ENCODE results near the gene SLCO4A1.

SLCO4A1 gene

GRCh38 chr20:62605236-62605943 is 36.9 kb upstream of the SLCO4A1 start:
- Histone ChIP-seq H3K9me3 (ENCODE audit: control insufficient read depth, insufficient read depth, low read length) (peaks cover 2% of the 10 kb centered on the region; the same call in 1 of the 2 replicates), H3K4me2 (ENCODE audit: low read length) (peak overlapping the region; percentile 90), H3K4me1 (ENCODE audit: control insufficient read depth, low read length) (peaks cover 82% of the 10 kb centered on the region), H3K36me3 (ENCODE audit: control insufficient read depth, low read length) (no peaks in the 10 kb centered on the region), H3K79me2 (ENCODE audit: control insufficient read depth, low read length) (no peaks in the 10 kb centered on the region), H3K9me2 (replicated peaks; ENCODE audit: control insufficient read depth, low read length) (no peaks in the 10 kb centered on the region), H3K27ac (ENCODE audit: low read depth, low read length) (peak overlapping the region; percentile 96), H3F3A (ENCODE audit: control insufficient read depth, insufficient read depth) (peaks cover 33% of the 10 kb centered on the region), H4K20me1 (ENCODE audit: control insufficient read depth, insufficient read depth, low read depth, low read length) (no peaks in the 10 kb centered on the region), H3K27me3 (ENCODE audit: control insufficient read depth, low read length) (no peaks in the 10 kb centered on the region), H3K4me3 (ENCODE audit: low read length) (peak overlapping the region; percentile 70)
- TF ChIP-seq EZH2phosphoT487 (IDR thresholded peaks at IDR 0.05; ENCODE audit: borderline replicate concordance, low read length) = no peak

- TF ChIP-seq CTCF (IDR thresholded peaks at IDR 0.05; ENCODE audit: low read depth, low read length, poor library complexity, severe bottlenecking) (no peak), EZH2phosphoT487 (IDR thresholded peaks at IDR 0.05; ENCODE audit: borderline replicate concordance, low read length) (no peak)
- Histone ChIP-seq H3K9me2 (replicated peaks; ENCODE audit: control insufficient read depth, low read length) (no peaks in the 10 kb centered on the region), H3K79me2 (ENCODE audit: control insufficient read depth, low read length) (no peaks in the 10 kb centered on the region), H3K9me3 (ENCODE audit: control insufficient read depth, insufficient read depth, low read length) (peaks cover 8% of the 10 kb centered on the region; the same call in 1 of the 2 replicates), H3K36me3 (ENCODE audit: control insufficient read depth, low read length) (no peaks in the 10 kb centered on the region), H3K27me3 (ENCODE audit: control insufficient read depth, low read length) (no peaks in the 10 kb centered on the region), H3K4me2 (ENCODE audit: low read length) (peak overlapping the region; percentile 90), H4K20me1 (ENCODE audit: control insufficient read depth, insufficient read depth, low read depth, low read length) (no peaks in the 10 kb centered on the region), H3K27ac (ENCODE audit: low read depth, low read length) (peak overlapping the region; percentile 96), H3K4me3 (ENCODE audit: low read length) (peak overlapping the region; percentile 70), H3K4me1 (ENCODE audit: control insufficient read depth, low read length) (peaks cover 79% of the 10 kb centered on the region), H3F3A (ENCODE audit: control insufficient read depth, insufficient read depth) (peaks cover 33% of the 10 kb centered on the region)
Measured at GRCh38 chr20:62606016-62606415, 36.3 kb upstream of the SLCO4A1 start.

- no peaks in the 10 kb centered on the region for H3K9me2 ChIP-seq (replicated peaks; ENCODE audit: control insufficient read depth, low read length)
- H4K20me1 ChIP-seq (ENCODE audit: control insufficient read depth, insufficient read depth, low read depth, low read length) = no peaks in the 10 kb centered on the region
- peak overlapping the region; percentile 96 for H3K27ac ChIP-seq (ENCODE audit: low read depth, low read length)
- H3K4me3 ChIP-seq (ENCODE audit: low read length) = peak overlapping the region; percentile 70
- no peaks in the 10 kb centered on the region for H3K36me3 ChIP-seq (ENCODE audit: control insufficient read depth, low read length)
- TF ChIP-seq CTCF (IDR thresholded peaks at IDR 0.05; ENCODE audit: low read depth, low read length, poor library complexity, severe bottlenecking) (no peak), EZH2phosphoT487 (IDR thresholded peaks at IDR 0.05; ENCODE audit: borderline replicate concordance, low read length) (no peak)
- H3K4me1 ChIP-seq (ENCODE audit: control insufficient read depth, low read length) = peaks cover 73% of the 10 kb centered on the region
- H3K79me2 ChIP-seq (ENCODE audit: control insufficient read depth, low read length) = no peaks in the 10 kb centered on the region
- H3K9me3 ChIP-seq (ENCODE audit: control insufficient read depth, insufficient read depth, low read length) = peaks cover 10% of the 10 kb centered on the region; the same call in 1 of the 2 replicates
- H3K27me3 ChIP-seq (ENCODE audit: control insufficient read depth, low read length) = no peaks in the 10 kb centered on the region; the same call in 1 of the 2 replicates
- H3F3A ChIP-seq (ENCODE audit: control insufficient read depth, insufficient read depth) = peaks cover 28% of the 10 kb centered on the region
- H3K4me2 ChIP-seq (ENCODE audit: low read length) = peak overlapping the region; percentile 90
Measured at GRCh38 chr20:62606551-62607201, 35.6 kb upstream of the SLCO4A1 start.

Data from DOHH2 (cell line).